ENCODE measurements around the gene MT1F.
A peak's percentile ranks its signal among the peaks of the same experiment; 100 is the strongest.

MT1F gene

GRCh38 chr16:56639045-56639444 is 18.7 kb upstream of the MT1F start:
- Histone ChIP-seq H4K5ac (ENCODE audit: low read length) (no peak overlapping the region), H3K9ac (ENCODE audit: low read length) (no peak overlapping the region), H3K18ac (ENCODE audit: low read length) (no peak overlapping the region), H3K23ac (ENCODE audit: low read length) (no peak overlapping the region), H3K36me3 (ENCODE audit: control insufficient read depth, insufficient read depth, low read length) (no peaks in the 10 kb centered on the region), H3K4me3 (ENCODE audit: low read length) (no peak overlapping the region), H3K27me3 (ENCODE audit: insufficient read depth, low read length, poor library complexity) (peaks cover 90% of the 10 kb centered on the region), H3K27ac (ENCODE audit: low read depth, low read length) (no peak overlapping the region), H2AK5ac (ENCODE audit: low read length) (no peak overlapping the region), H3K79me2 (ENCODE audit: control insufficient read depth, insufficient read depth, low read length) (no peaks in the 10 kb centered on the region), H2BK120ac (ENCODE audit: low read depth, low read length) (no peak overlapping the region), H3K4ac (ENCODE audit: low read depth, low read length) (no peak overlapping the region), H3K4me1 (ENCODE audit: control insufficient read depth, low read depth, low read length) (no peaks in the 10 kb centered on the region), H2BK15ac (replicated peaks; ENCODE audit: low read depth) (no peak overlapping the region), H4K8ac (ENCODE audit: low read depth, low read length) (no peak overlapping the region), H3K56ac (ENCODE audit: low read length) (no peak overlapping the region), H2BK5ac (ENCODE audit: low read length) (no peak overlapping the region), H3K79me1 (ENCODE audit: low read length) (no peaks in the 10 kb centered on the region), H3K4me2 (ENCODE audit: low read length) (no peak overlapping the region)
- DNase-seq = no peak
- WGBS (ENCODE audit: extremely low coverage, insufficient coverage, low lambda C conversion rate) = no CpG with 5 or more reads among the region's 1 CpG

- H3K18ac ChIP-seq (ENCODE audit: low read length) = no peak overlapping the region
- H3K27ac ChIP-seq (ENCODE audit: low read depth, low read length) = no peak overlapping the region
- H2BK15ac ChIP-seq (replicated peaks; ENCODE audit: low read depth) = no peak overlapping the region
- no peak overlapping the region for H3K56ac ChIP-seq (ENCODE audit: low read length)
- no peak overlapping the region for H4K5ac ChIP-seq (ENCODE audit: low read length)
- H3K9ac ChIP-seq (ENCODE audit: low read length) = no peak overlapping the region
- H2BK120ac ChIP-seq (ENCODE audit: low read depth, low read length) = no peak overlapping the region
- no peaks in the 10 kb centered on the region for H3K79me2 ChIP-seq (ENCODE audit: control insufficient read depth, insufficient read depth, low read length)
- no peak overlapping the region for H4K8ac ChIP-seq (ENCODE audit: low read depth, low read length)
- H3K36me3 ChIP-seq (ENCODE audit: control insufficient read depth, insufficient read depth, low read length) = no peaks in the 10 kb centered on the region
- H3K4me2 ChIP-seq (ENCODE audit: low read length) = no peak overlapping the region
- no peak for DNase-seq
- peaks cover 90% of the 10 kb centered on the region for H3K27me3 ChIP-seq (ENCODE audit: insufficient read depth, low read length, poor library complexity)
- H3K23ac ChIP-seq (ENCODE audit: low read length) = no peak overlapping the region
- no peak overlapping the region for H3K4ac ChIP-seq (ENCODE audit: low read depth, low read length)
- no peak overlapping the region for H3K4me3 ChIP-seq (ENCODE audit: low read length)
- no peak overlapping the region for H2AK5ac ChIP-seq (ENCODE audit: low read length)
- no peaks in the 10 kb centered on the region for H3K4me1 ChIP-seq (ENCODE audit: control insufficient read depth, low read depth, low read length)
- no peaks in the 10 kb centered on the region for H3K79me1 ChIP-seq (ENCODE audit: low read length)
- no CpG with 5 or more reads among the region's 1 CpG for WGBS (ENCODE audit: extremely low coverage, insufficient coverage, low lambda C conversion rate)
- H2BK5ac ChIP-seq (ENCODE audit: low read length) = no peak overlapping the region
These were observed 17.7 kb upstream of the MT1F start for GRCh38 chr16:56640076-56640475.

- Histone ChIP-seq H3K56ac (ENCODE audit: low read length) (no peak overlapping the region), H2BK5ac (ENCODE audit: low read length) (no peak overlapping the region), H2AK5ac (ENCODE audit: low read length) (no peak overlapping the region), H3K36me3 (ENCODE audit: control insufficient read depth, insufficient read depth, low read length) (no peaks in the 10 kb centered on the region), H2BK15ac (replicated peaks; ENCODE audit: low read depth) (no peak overlapping the region), H3K4me3 (ENCODE audit: low read length) (no peak overlapping the region), H3K27ac (ENCODE audit: low read depth, low read length) (no peak overlapping the region), H2BK120ac (ENCODE audit: low read depth, low read length) (no peak overlapping the region), H3K18ac (ENCODE audit: low read length) (no peak overlapping the region), H3K23ac (ENCODE audit: low read length) (no peak overlapping the region), H3K79me1 (ENCODE audit: low read length) (no peaks in the 10 kb centered on the region), H4K5ac (ENCODE audit: low read length) (no peak overlapping the region), H3K4ac (ENCODE audit: low read depth, low read length) (no peak overlapping the region), H3K4me2 (ENCODE audit: low read length) (no peak overlapping the region), H3K9ac (ENCODE audit: low read length) (no peak overlapping the region), H3K79me2 (ENCODE audit: control insufficient read depth, insufficient read depth, low read length) (no peaks in the 10 kb centered on the region), H3K27me3 (ENCODE audit: insufficient read depth, low read length, poor library complexity) (peaks cover 91% of the 10 kb centered on the region), H4K8ac (ENCODE audit: low read depth, low read length) (no peak overlapping the region), H3K4me1 (ENCODE audit: control insufficient read depth, low read depth, low read length) (no peaks in the 10 kb centered on the region)
- no peak for DNase-seq
- WGBS (ENCODE audit: extremely low coverage, insufficient coverage, low lambda C conversion rate) = no CpG with 5 or more reads among the region's 2 CpGs
These were observed 16.6 kb upstream of the MT1F start for GRCh38 chr16:56641166-56641565.

GRCh38 chr16:56643080-56643778 is 14.5 kb upstream of the MT1F start:
- Histone ChIP-seq H3K4ac (ENCODE audit: low read depth, low read length) (no peak overlapping the region), H2BK5ac (ENCODE audit: low read length) (no peak overlapping the region), H3K27me3 (ENCODE audit: insufficient read depth, low read length, poor library complexity) (peaks cover 91% of the 10 kb centered on the region), H3K4me3 (ENCODE audit: low read length) (no peak overlapping the region), H2BK15ac (replicated peaks; ENCODE audit: low read depth) (no peak overlapping the region), H3K36me3 (ENCODE audit: control insufficient read depth, insufficient read depth, low read length) (no peaks in the 10 kb centered on the region), H3K27ac (ENCODE audit: low read depth, low read length) (no peak overlapping the region), H2AK5ac (ENCODE audit: low read length) (no peak overlapping the region), H3K4me2 (ENCODE audit: low read length) (peak overlapping the region; percentile 22), H3K18ac (ENCODE audit: low read length) (no peak overlapping the region), H3K56ac (ENCODE audit: low read length) (no peak overlapping the region), H4K5ac (ENCODE audit: low read length) (no peak overlapping the region), H4K8ac (ENCODE audit: low read depth, low read length) (no peak overlapping the region), H3K79me1 (ENCODE audit: low read length) (no peaks in the 10 kb centered on the region), H3K4me1 (ENCODE audit: control insufficient read depth, low read depth, low read length) (no peaks in the 10 kb centered on the region), H3K23ac (ENCODE audit: low read length) (no peak overlapping the region), H2BK120ac (ENCODE audit: low read depth, low read length) (no peak overlapping the region), H3K9ac (ENCODE audit: low read length) (no peak overlapping the region), H3K79me2 (ENCODE audit: control insufficient read depth, insufficient read depth, low read length) (no peaks in the 10 kb centered on the region)
- peak; percentile 52 for DNase-seq
- WGBS (ENCODE audit: extremely low coverage, insufficient coverage, low lambda C conversion rate) = no CpG with 5 or more reads among the region's 42 CpGs

GRCh38 chr16:56643833-56644232 is 13.9 kb upstream of the MT1F start:
- Histone ChIP-seq H3K56ac (ENCODE audit: low read length) (no peak overlapping the region), H2BK15ac (replicated peaks; ENCODE audit: low read depth) (no peak overlapping the region), H2AK5ac (ENCODE audit: low read length) (no peak overlapping the region), H4K5ac (ENCODE audit: low read length) (no peak overlapping the region), H4K8ac (ENCODE audit: low read depth, low read length) (no peak overlapping the region), H3K23ac (ENCODE audit: low read length) (no peak overlapping the region), H3K36me3 (ENCODE audit: control insufficient read depth, insufficient read depth, low read length) (no peaks in the 10 kb centered on the region), H3K27me3 (ENCODE audit: insufficient read depth, low read length, poor library complexity) (peaks cover 93% of the 10 kb centered on the region), H3K79me2 (ENCODE audit: control insufficient read depth, insufficient read depth, low read length) (no peaks in the 10 kb centered on the region), H3K18ac (ENCODE audit: low read length) (no peak overlapping the region), H2BK120ac (ENCODE audit: low read depth, low read length) (no peak overlapping the region), H3K4me3 (ENCODE audit: low read length) (no peak overlapping the region), H3K4me1 (ENCODE audit: control insufficient read depth, low read depth, low read length) (no peaks in the 10 kb centered on the region), H3K79me1 (ENCODE audit: low read length) (no peaks in the 10 kb centered on the region), H2BK5ac (ENCODE audit: low read length) (no peak overlapping the region), H3K4ac (ENCODE audit: low read depth, low read length) (no peak overlapping the region), H3K4me2 (ENCODE audit: low read length) (no peak overlapping the region), H3K27ac (ENCODE audit: low read depth, low read length) (no peak overlapping the region), H3K9ac (ENCODE audit: low read length) (no peak overlapping the region)
- WGBS (ENCODE audit: extremely low coverage, insufficient coverage, low lambda C conversion rate) = no CpG with 5 or more reads among the region's 5 CpGs
- no peak for DNase-seq

GRCh38 chr16:56645311-56645710 is 12.4 kb upstream of the MT1F start:
- Histone ChIP-seq H2BK120ac (ENCODE audit: low read depth, low read length) (no peak overlapping the region), H3K56ac (ENCODE audit: low read length) (no peak overlapping the region), H3K27me3 (ENCODE audit: insufficient read depth, low read length, poor library complexity) (peaks cover 85% of the 10 kb centered on the region), H2BK5ac (ENCODE audit: low read length) (no peak overlapping the region), H4K5ac (ENCODE audit: low read length) (no peak overlapping the region), H2BK15ac (replicated peaks; ENCODE audit: low read depth) (no peak overlapping the region), H3K4me3 (ENCODE audit: low read length) (no peak overlapping the region), H3K27ac (ENCODE audit: low read depth, low read length) (no peak overlapping the region), H3K79me2 (ENCODE audit: control insufficient read depth, insufficient read depth, low read length) (no peaks in the 10 kb centered on the region), H3K36me3 (ENCODE audit: control insufficient read depth, insufficient read depth, low read length) (no peaks in the 10 kb centered on the region), H3K4me2 (ENCODE audit: low read length) (no peak overlapping the region), H3K79me1 (ENCODE audit: low read length) (no peaks in the 10 kb centered on the region), H3K9ac (ENCODE audit: low read length) (no peak overlapping the region), H2AK5ac (ENCODE audit: low read length) (no peak overlapping the region), H3K4ac (ENCODE audit: low read depth, low read length) (no peak overlapping the region), H3K18ac (ENCODE audit: low read length) (no peak overlapping the region), H4K8ac (ENCODE audit: low read depth, low read length) (no peak overlapping the region), H3K23ac (ENCODE audit: low read length) (no peak overlapping the region), H3K4me1 (ENCODE audit: control insufficient read depth, low read depth, low read length) (no peaks in the 10 kb centered on the region)
- no CpG with 5 or more reads among the region's 1 CpG for WGBS (ENCODE audit: extremely low coverage, insufficient coverage, low lambda C conversion rate)
- no peak for DNase-seq

All from mesendoderm (in vitro differentiated cells).